PFSK-1 (cell line): Measurements from ENCODE around the gene DYNC1I2.

Experiments
- FOXP2 ChIP-seq: optimal IDR thresholded peaks from 2 replicates; pipeline ENCODE3; 2011; ENCODE audit warnings: borderline replicate concordance, control low read depth, inconsistent platforms; ENCODE audit not compliant: insufficient read depth; ENCODE audit errors: extremely low read length, extremely low read depth
- POLR2AphosphoS5 ChIP-seq: IDR thresholded peaks from 2 replicates; pipeline ENCODE4 v1.6.1; 2012; ENCODE audit warnings: low read depth, mild to moderate bottlenecking, control low read depth, low read length, moderate library complexity
- REST ChIP-seq, 2 experiments: IDR thresholded peaks; 2 replicates each; pipeline versions ENCODE4 v1.6.1 to v1.8.0; 2011 to 2012; ENCODE audit warnings: low read depth in 2 of 2, low read length in 2 of 2, control low read depth in 1 of 2, inconsistent platforms in 1 of 2, mild to moderate bottlenecking in 1 of 2, moderate library complexity in 1 of 2; ENCODE audit not compliant: insufficient read depth in 1 of 2
- SIN3A ChIP-seq: IDR thresholded peaks from 2 replicates; pipeline ENCODE4 v1.6.1; 2012; ENCODE audit warnings: mild to moderate bottlenecking, low read length, moderate library complexity, borderline replicate concordance; ENCODE audit not compliant: insufficient read depth
- TAF1 ChIP-seq: IDR thresholded peaks from 2 replicates; pipeline ENCODE4 v1.6.1; 2012; ENCODE audit warnings: low read length, control low read depth, borderline replicate concordance; ENCODE audit not compliant: insufficient read depth

The DYNC1I2 gene

DNA sequence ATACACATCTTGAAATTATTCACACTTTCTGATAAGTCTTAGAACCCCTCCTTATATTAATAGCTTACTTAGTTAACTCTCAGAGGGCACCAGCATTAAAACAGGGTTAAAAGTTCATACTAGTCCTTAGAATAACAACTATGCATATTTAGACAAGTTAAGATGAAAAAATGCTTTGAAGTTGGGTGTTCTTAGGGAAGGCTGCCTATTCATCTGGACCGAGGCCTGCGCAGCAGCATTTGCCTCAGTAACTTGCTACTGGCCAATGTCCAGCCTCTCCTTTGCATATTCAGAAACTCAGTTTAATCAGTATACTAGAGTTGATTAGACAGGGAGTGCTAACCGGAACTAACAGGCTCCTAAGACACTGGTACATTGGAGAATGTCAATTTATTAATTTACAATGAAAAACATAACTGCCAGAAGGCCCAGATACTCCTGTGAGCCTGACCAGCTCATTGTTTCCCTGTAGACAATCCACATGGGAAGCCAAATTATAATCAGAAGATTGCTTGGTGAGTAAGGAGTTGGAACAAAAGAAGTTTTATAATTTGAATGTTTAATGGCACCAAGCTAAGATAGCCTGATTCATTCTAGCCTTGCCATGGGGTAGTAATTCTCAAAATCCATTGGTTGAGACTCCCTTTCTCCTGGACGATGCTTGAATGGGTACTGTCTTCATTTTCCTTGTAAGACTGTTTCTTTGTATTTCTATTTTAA is 48.9 kb downstream of the DYNC1I2 start:
- no peak for TF ChIP-seq REST (IDR thresholded peaks at IDR 0.05; ENCODE audit: insufficient read depth in 1 of 2, low read depth in 2 of 2, low read length in 2 of 2)
- no peak for TF ChIP-seq SIN3A
- no peak for TF ChIP-seq POLR2AphosphoS5
- TF ChIP-seq FOXP2 = no peak
- no peak for TF ChIP-seq TAF1

DNA sequence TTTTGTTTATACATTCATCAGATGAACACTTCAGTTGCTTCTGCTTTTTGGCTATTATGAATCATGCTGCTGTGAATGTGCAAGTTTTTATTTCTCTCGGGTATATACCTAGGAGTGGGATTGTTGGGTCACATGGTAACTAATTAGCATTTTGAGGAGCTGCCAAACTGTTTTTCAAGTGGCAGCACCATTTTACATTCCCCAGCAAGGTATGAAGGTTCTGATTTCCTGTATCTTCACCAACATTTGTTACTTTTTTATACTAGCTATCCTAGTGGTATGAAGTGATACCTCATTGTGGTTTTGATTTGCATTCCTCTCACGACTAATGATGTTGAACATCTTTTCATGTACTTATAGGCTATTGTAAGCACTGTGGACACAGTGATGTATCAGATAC is 53.9 kb downstream of the DYNC1I2 start:
- TF ChIP-seq TAF1 (no peak), POLR2AphosphoS5 (no peak), REST (IDR thresholded peaks at IDR 0.05; ENCODE audit: insufficient read depth in 1 of 2, low read depth in 2 of 2, low read length in 2 of 2) (no peak), SIN3A (no peak), FOXP2 (no peak)

DNA sequence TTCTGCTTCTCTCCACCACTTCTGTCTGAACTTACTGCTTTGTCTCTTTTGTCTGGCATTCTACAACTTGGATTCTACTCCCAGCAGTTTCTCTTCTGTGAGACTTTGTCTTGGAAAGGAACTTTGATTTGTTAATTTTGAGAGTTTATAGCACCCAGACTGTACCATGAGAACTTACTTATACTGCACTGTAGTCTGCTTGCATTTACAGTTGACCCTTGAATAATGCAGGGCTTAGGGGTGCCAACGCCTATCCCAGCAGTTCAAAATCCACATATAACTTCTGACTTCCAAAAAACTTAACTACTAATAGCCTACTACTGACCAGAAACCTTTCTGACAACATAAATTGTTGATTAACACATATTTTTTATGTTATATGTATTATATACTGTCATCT is 55.5 kb downstream of the DYNC1I2 start:
- no peak for TF ChIP-seq FOXP2
- no peak for TF ChIP-seq REST (IDR thresholded peaks at IDR 0.05; ENCODE audit: insufficient read depth in 1 of 2, low read depth in 2 of 2, low read length in 2 of 2)
- no peak for TF ChIP-seq TAF1
- no peak for TF ChIP-seq POLR2AphosphoS5
- no peak for TF ChIP-seq SIN3A

DNA sequence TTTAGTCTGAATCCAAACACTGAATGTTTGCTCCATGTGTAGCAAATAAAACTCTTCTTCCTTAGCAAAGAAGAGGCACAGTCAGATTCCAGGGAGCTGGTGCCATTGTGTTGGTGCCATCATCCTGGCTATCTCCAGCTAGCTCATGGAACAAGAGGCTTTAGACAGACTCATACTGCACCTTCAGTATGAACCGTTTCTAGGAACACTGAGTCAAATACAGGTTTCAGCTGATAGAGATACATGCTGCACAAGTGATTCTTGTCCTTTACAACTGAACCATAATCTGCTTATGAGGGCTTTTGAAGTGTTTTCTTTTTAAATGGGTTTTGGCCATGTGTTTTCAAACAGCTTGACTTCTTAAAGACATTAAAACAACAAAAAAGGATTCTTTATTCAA is 57.9 kb downstream of the DYNC1I2 start:
- TF ChIP-seq SIN3A = no peak

- TF ChIP-seq FOXP2 (no peak), POLR2AphosphoS5 (no peak), TAF1 (no peak), REST (IDR thresholded peaks at IDR 0.05; ENCODE audit: insufficient read depth in 1 of 2, low read depth in 2 of 2, low read length in 2 of 2) (no peak), SIN3A (no peak)
Observed at GRCh38 chr2:171745806-171746205, 58.5 kb downstream of the DYNC1I2 start.
